ENCODE results near the gene MORC4. TPM values are rescaled to one million over a fixed set of nuclear protein-coding genes. Genes with fewer than 3 reads are reported as not detected.

Gene MORC4
- total and polyA plus RNA-seq, 7 donors = 2.1 to 17.1 (median 7.9) TPM

- TF ChIP-seq CTCF (IDR thresholded peaks at IDR 0.05) = no peak
- DNase-seq (no peak), ATAC-seq (no peak)
- H3K27ac ChIP-seq = no peak overlapping the region
- WGBS, 3 donors = 6 to 20% (median 14%) methylated on average over 1 of the region's 1 CpG
- no peaks in the 10 kb centered on the region for H3K4me1 ChIP-seq
- H3K27me3 ChIP-seq (ENCODE audit: insufficient read depth in 3 of 3, low read length in 2 of 3) = peaks cover 0 to 4% (median 0%) of the 10 kb centered on the region in 3 donors
- intact Hi-C loops (cut with DNase I) = no loop called here
- H3K36me3 ChIP-seq (ENCODE audit: insufficient read depth in 1 of 2, low read depth in 1 of 2) = no peaks in the 10 kb centered on the region
- no peak overlapping the region for H3K4me3 ChIP-seq
- H3K9me3 ChIP-seq = no peaks in the 10 kb centered on the region
These were observed 14.9 kb upstream of the MORC4 start for GRCh38 chrX:107014936-107015335.

- no peaks in the 10 kb centered on the region for H3K36me3 ChIP-seq (ENCODE audit: insufficient read depth in 1 of 2, low read depth in 1 of 2)
- 73 to 100% (median 92%) methylated on average over 4 of the region's 4 CpGs for WGBS, 3 donors
- no peak overlapping the region for H3K4me3 ChIP-seq
- ATAC-seq (no peak), DNase-seq (no peak)
- intact Hi-C loops (cut with DNase I) = no loop called here
- H3K9me3 ChIP-seq = no peaks in the 10 kb centered on the region
- H3K4me1 ChIP-seq = no peaks in the 10 kb centered on the region
- peaks cover 0 to 13% (median 0%) of the 10 kb centered on the region in 3 donors for H3K27me3 ChIP-seq (ENCODE audit: insufficient read depth in 3 of 3, low read length in 2 of 3)
- no peak for TF ChIP-seq CTCF (IDR thresholded peaks at IDR 0.05)
- no peak overlapping the region for H3K27ac ChIP-seq
These were observed 8.0 kb upstream of the MORC4 start for GRCh38 chrX:107008034-107008433.

GRCh38 chrX:106999002-106999975 is 723 bp downstream of the MORC4 start:
- Histone ChIP-seq H3K36me3 (ENCODE audit: insufficient read depth in 1 of 2, low read depth in 1 of 2) (no peaks in the 10 kb centered on the region), H3K27me3 (ENCODE audit: insufficient read depth in 3 of 3, low read length in 2 of 3) (peaks cover 0 to 22% (median 0%) of the 10 kb centered on the region in 3 donors), H3K4me3 (peak overlapping the region; percentile 71), H3K27ac (peak overlapping the region; percentile 68), H3K9me3 (no peaks in the 10 kb centered on the region), H3K4me1 (no peaks in the 10 kb centered on the region)
- DNase-seq (peak; percentile 43 to 63), ATAC-seq (peak; percentile 60 to 78 (median 67))
- peak; percentile 51 for TF ChIP-seq CTCF (IDR thresholded peaks at IDR 0.05)
- intact Hi-C loops (cut with DNase I) = no loop called here
- 0 to 30% (median 1%) methylated on average over 32 to 85 of the region's 88 CpGs for WGBS, 3 donors

GRCh38 chrX:106997611-106998010 is 2.4 kb downstream of the MORC4 start:
- WGBS, 3 donors = 64 to 85% (median 78%) methylated on average over 3 of the region's 3 CpGs
- Histone ChIP-seq H3K36me3 (ENCODE audit: insufficient read depth in 1 of 2, low read depth in 1 of 2) (peaks cover 0 to 3% of the 10 kb centered on the region in 2 donors), H3K27ac (no peak overlapping the region), H3K4me1 (no peaks in the 10 kb centered on the region), H3K4me3 (no peak overlapping the region), H3K27me3 (ENCODE audit: insufficient read depth in 3 of 3, low read length in 2 of 3) (peaks cover 0 to 14% (median 0%) of the 10 kb centered on the region in 3 donors), H3K9me3 (no peaks in the 10 kb centered on the region)
- DNase-seq = no peak
- intact Hi-C loops (cut with DNase I) = no loop called here
- TF ChIP-seq CTCF (IDR thresholded peaks at IDR 0.05) = no peak
- ATAC-seq = no peak

Measured in psoas muscle (tissue), 8 donors.